WTC11 (cell line): ENCODE results near the gene PBX3. TPM values are rescaled to one million over a fixed set of nuclear protein-coding genes. Genes with fewer than 3 reads are reported as not detected.

Source experiments
- ATAC-seq: fragments of 200-7000 bp; cut with Tn5 transposase; 2 replicates; pipeline ENCODE4 v1.10.0; 2021; ENCODE audit warnings: mild to moderate bottlenecking, moderate library complexity
- CTCF ChIA-PET: fragments of 300-600 bp; sonication (Branson Sonifier 250); formaldehyde crosslinking; loops from one replicate; lab custom pipeline; 2021; ENCODE audit warnings: antibody characterized with exemption; lab: Charles Lee
- POLR2A ChIA-PET: fragments of 350-600 bp; sonication (Branson Sonifier 250); formaldehyde crosslinking; loops from one replicate; lab custom pipeline; 2021; ENCODE audit warnings: antibody characterized with exemption; lab: Charles Lee
- DNase-seq: peaks from one replicate; pipeline ENCODE4 v3.0.0; 2021; ENCODE audit warnings: low spot score
- H3K27ac Mint-ChIP-seq: 2 replicates; pipeline ENCODE4 v1.8.0; 2021; ENCODE audit warnings: mixed read lengths
- H3K27me3 Mint-ChIP-seq: 2 replicates; pipeline ENCODE4 v1.8.0; 2021; ENCODE audit warnings: low read depth, mild to moderate bottlenecking, moderate library complexity, mixed read lengths
- H3K36me3 Mint-ChIP-seq: 2 replicates; pipeline ENCODE4 v1.8.0; 2021; ENCODE audit warnings: mixed read lengths
- H3K4me1 Mint-ChIP-seq: 2 replicates; pipeline ENCODE4 v1.8.0; 2022; ENCODE audit warnings: mixed read lengths
- H3K4me3 Mint-ChIP-seq: 2 replicates; pipeline ENCODE4 v1.8.0; 2021; ENCODE audit warnings: mild to moderate bottlenecking, moderate library complexity, mixed read lengths
- H3K9me3 Mint-ChIP-seq: 2 replicates; pipeline ENCODE4 v1.8.0; 2021; ENCODE audit warnings: mixed read lengths
- ATF1 ChIP-seq: sonication (generic); formaldehyde crosslinking; IDR thresholded peaks from 2 replicates; pipeline ENCODE4 v1.8.1; 2023; ENCODE audit warnings: mild to moderate bottlenecking, moderate library complexity, missing genetic modification reagents
- FOXJ3 ChIP-seq: sonication (generic); formaldehyde crosslinking; IDR thresholded peaks from 2 replicates; pipeline ENCODE4 v1.9.0; 2021; ENCODE audit warnings: missing genetic modification reagents, mild to moderate bottlenecking, borderline replicate concordance
- MXD4 ChIP-seq: fragments of 250-450 bp; sonication (Bioruptor Pico); IDR thresholded peaks from 2 replicates; pipeline ENCODE4 v1.8.0; 2021; ENCODE audit warnings: mild to moderate bottlenecking, moderate library complexity, borderline replicate concordance
- MYBL2 ChIP-seq: sonication (generic); formaldehyde crosslinking; IDR thresholded peaks from 2 replicates; pipeline ENCODE4 v1.8.1; 2023; ENCODE audit warnings: mild to moderate bottlenecking, moderate library complexity, missing genetic modification reagents
- NR1H2 ChIP-seq: sonication (generic); formaldehyde crosslinking; IDR thresholded peaks from 2 replicates; pipeline ENCODE4 v1.9.0; 2021; ENCODE audit warnings: mild to moderate bottlenecking, moderate library complexity, missing genetic modification reagents
- OVOL2 ChIP-seq: fragments of 250-450 bp; sonication (Bioruptor Pico); IDR thresholded peaks from 2 replicates; pipeline ENCODE4 v1.9.0; 2021; ENCODE audit warnings: mild to moderate bottlenecking, borderline replicate concordance
- ZNF317 ChIP-seq: sonication (generic); formaldehyde crosslinking; IDR thresholded peaks from 2 replicates; pipeline ENCODE4 v1.8.1; 2023; ENCODE audit warnings: low read depth, mild to moderate bottlenecking, moderate library complexity, missing genetic modification reagents, borderline replicate concordance
- total RNA-seq: library from RNA; stranded (reverse); gene quantifications from 3 replicates; pipeline ENCODE4 v1.2.3, GENCODE V29; 2021
- TF ChIP-seq, protein P1 (sequence below): sonication (generic); formaldehyde crosslinking; IDR thresholded peaks from 2 replicates; pipeline ENCODE4 v1.8.1; 2023; ENCODE audit warnings: mild to moderate bottlenecking, missing genetic modification reagents, borderline replicate concordance
- TF ChIP-seq, protein P2 (sequence below): sonication (generic); formaldehyde crosslinking; IDR thresholded peaks from 2 replicates; pipeline ENCODE4 v1.8.0; 2023; ENCODE audit warnings: missing genetic modification reagents, mild to moderate bottlenecking, borderline replicate concordance
- TF ChIP-seq, protein P3 (sequence below): sonication (generic); formaldehyde crosslinking; IDR thresholded peaks from 2 replicates; pipeline ENCODE4 v1.8.1; 2022; ENCODE audit warnings: low read depth, mild to moderate bottlenecking, moderate library complexity, missing genetic modification reagents, borderline replicate concordance
- TF ChIP-seq, protein P4 (sequence below): fragments of 250-450 bp; sonication (Bioruptor Pico); IDR thresholded peaks from 2 replicates; pipeline ENCODE4 v1.9.0; 2021; ENCODE audit warnings: mild to moderate bottlenecking
- TF ChIP-seq, protein P5 (sequence below): sonication (generic); formaldehyde crosslinking; IDR thresholded peaks from 2 replicates; pipeline ENCODE4 v1.8.1; 2022; ENCODE audit warnings: missing genetic modification reagents, borderline replicate concordance
- TF ChIP-seq, protein P6 (sequence below): sonication (generic); formaldehyde crosslinking; IDR thresholded peaks from 2 replicates; pipeline ENCODE4 v1.8.1; 2022; ENCODE audit warnings: low read depth, missing genetic modification reagents, borderline replicate concordance
- TF ChIP-seq, protein P7 (sequence below): sonication (generic); formaldehyde crosslinking; IDR thresholded peaks from 2 replicates; pipeline ENCODE4 v1.8.0; 2022; ENCODE audit warnings: mild to moderate bottlenecking, missing genetic modification reagents
- TF ChIP-seq, protein P8 (sequence below): sonication (generic); formaldehyde crosslinking; IDR thresholded peaks from 2 replicates; pipeline ENCODE4 v1.8.1; 2023; ENCODE audit warnings: mild to moderate bottlenecking, missing genetic modification reagents
- TF ChIP-seq, protein P9 (sequence below): sonication (generic); formaldehyde crosslinking; IDR thresholded peaks from 2 replicates; pipeline ENCODE4 v1.8.0; 2022; ENCODE audit warnings: mild to moderate bottlenecking, missing genetic modification reagents

PBX3 gene
- total RNA-seq, 1 experiment from 2014 or later, result 48.5 TPM

DNA sequence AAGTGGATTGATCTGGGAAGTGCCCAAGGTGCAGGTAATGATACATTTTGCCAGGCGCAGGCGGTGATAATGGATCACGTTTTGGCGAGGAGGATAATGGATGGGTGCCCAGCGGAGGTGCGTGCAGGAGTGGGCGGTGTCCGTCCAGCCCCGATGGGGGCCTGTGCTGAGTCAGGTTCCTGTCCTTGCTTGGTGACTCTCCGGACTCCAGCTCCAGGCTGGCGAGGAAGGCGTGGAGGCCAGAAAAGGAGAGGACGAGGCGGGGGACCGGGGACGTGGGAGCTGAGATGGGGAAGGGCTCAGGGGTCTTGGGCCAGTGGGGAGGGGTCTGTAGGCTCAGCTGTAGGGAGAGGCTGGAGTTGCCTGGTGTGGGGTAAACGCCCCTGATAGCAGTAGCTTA is 268.3 kb downstream of the PBX3 start:
- Mint-ChIP-seq H3K36me3 (no peaks in the 10 kb centered on the region), H3K4me1 (peaks cover 9% of the 10 kb centered on the region), H3K4me3 (no peak overlapping the region), H3K27ac (no peak overlapping the region), H3K27me3 (no peaks in the 10 kb centered on the region), H3K9me3 (no peaks in the 10 kb centered on the region)
- no peak for DNase-seq
- no peak for TF ChIP-seq OVOL2 (CRISPR knock-in tag)
- TF ChIP-seq, protein P1, sequence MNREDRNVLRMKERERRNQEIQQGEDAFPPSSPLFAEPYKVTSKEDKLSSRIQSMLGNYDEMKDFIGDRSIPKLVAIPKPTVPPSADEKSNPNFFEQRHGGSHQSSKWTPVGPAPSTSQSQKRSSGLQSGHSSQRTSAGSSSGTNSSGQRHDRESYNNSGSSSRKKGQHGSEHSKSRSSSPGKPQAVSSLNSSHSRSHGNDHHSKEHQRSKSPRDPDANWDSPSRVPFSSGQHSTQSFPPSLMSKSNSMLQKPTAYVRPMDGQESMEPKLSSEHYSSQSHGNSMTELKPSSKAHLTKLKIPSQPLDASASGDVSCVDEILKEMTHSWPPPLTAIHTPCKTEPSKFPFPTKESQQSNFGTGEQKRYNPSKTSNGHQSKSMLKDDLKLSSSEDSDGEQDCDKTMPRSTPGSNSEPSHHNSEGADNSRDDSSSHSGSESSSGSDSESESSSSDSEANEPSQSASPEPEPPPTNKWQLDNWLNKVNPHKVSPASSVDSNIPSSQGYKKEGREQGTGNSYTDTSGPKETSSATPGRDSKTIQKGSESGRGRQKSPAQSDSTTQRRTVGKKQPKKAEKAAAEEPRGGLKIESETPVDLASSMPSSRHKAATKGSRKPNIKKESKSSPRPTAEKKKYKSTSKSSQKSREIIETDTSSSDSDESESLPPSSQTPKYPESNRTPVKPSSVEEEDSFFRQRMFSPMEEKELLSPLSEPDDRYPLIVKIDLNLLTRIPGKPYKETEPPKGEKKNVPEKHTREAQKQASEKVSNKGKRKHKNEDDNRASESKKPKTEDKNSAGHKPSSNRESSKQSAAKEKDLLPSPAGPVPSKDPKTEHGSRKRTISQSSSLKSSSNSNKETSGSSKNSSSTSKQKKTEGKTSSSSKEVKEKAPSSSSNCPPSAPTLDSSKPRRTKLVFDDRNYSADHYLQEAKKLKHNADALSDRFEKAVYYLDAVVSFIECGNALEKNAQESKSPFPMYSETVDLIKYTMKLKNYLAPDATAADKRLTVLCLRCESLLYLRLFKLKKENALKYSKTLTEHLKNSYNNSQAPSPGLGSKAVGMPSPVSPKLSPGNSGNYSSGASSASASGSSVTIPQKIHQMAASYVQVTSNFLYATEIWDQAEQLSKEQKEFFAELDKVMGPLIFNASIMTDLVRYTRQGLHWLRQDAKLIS (CRISPR knock-in tag), result no peak
- TF ChIP-seq, protein P2, sequence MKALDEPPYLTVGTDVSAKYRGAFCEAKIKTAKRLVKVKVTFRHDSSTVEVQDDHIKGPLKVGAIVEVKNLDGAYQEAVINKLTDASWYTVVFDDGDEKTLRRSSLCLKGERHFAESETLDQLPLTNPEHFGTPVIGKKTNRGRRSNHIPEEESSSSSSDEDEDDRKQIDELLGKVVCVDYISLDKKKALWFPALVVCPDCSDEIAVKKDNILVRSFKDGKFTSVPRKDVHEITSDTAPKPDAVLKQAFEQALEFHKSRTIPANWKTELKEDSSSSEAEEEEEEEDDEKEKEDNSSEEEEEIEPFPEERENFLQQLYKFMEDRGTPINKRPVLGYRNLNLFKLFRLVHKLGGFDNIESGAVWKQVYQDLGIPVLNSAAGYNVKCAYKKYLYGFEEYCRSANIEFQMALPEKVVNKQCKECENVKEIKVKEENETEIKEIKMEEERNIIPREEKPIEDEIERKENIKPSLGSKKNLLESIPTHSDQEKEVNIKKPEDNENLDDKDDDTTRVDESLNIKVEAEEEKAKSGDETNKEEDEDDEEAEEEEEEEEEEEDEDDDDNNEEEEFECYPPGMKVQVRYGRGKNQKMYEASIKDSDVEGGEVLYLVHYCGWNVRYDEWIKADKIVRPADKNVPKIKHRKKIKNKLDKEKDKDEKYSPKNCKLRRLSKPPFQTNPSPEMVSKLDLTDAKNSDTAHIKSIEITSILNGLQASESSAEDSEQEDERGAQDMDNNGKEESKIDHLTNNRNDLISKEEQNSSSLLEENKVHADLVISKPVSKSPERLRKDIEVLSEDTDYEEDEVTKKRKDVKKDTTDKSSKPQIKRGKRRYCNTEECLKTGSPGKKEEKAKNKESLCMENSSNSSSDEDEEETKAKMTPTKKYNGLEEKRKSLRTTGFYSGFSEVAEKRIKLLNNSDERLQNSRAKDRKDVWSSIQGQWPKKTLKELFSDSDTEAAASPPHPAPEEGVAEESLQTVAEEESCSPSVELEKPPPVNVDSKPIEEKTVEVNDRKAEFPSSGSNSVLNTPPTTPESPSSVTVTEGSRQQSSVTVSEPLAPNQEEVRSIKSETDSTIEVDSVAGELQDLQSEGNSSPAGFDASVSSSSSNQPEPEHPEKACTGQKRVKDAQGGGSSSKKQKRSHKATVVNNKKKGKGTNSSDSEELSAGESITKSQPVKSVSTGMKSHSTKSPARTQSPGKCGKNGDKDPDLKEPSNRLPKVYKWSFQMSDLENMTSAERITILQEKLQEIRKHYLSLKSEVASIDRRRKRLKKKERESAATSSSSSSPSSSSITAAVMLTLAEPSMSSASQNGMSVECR, result no peak
- TF ChIP-seq FOXJ3 (CRISPR knock-in tag), result no peak
- no peak for TF ChIP-seq MXD4 (CRISPR knock-in tag)
- TF ChIP-seq, protein P3, sequence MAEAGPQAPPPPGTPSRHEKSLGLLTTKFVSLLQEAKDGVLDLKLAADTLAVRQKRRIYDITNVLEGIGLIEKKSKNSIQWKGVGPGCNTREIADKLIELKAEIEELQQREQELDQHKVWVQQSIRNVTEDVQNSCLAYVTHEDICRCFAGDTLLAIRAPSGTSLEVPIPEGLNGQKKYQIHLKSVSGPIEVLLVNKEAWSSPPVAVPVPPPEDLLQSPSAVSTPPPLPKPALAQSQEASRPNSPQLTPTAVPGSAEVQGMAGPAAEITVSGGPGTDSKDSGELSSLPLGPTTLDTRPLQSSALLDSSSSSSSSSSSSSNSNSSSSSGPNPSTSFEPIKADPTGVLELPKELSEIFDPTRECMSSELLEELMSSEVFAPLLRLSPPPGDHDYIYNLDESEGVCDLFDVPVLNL (CRISPR knock-in tag), result no peak
- no peak for TF ChIP-seq ZNF317 (CRISPR knock-in tag)
- TF ChIP-seq ATF1 (CRISPR knock-in tag), result no peak
- TF ChIP-seq, protein P4, sequence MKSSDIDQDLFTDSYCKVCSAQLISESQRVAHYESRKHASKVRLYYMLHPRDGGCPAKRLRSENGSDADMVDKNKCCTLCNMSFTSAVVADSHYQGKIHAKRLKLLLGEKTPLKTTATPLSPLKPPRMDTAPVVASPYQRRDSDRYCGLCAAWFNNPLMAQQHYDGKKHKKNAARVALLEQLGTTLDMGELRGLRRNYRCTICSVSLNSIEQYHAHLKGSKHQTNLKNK (CRISPR knock-in tag), result no peak
- TF ChIP-seq, protein P5, sequence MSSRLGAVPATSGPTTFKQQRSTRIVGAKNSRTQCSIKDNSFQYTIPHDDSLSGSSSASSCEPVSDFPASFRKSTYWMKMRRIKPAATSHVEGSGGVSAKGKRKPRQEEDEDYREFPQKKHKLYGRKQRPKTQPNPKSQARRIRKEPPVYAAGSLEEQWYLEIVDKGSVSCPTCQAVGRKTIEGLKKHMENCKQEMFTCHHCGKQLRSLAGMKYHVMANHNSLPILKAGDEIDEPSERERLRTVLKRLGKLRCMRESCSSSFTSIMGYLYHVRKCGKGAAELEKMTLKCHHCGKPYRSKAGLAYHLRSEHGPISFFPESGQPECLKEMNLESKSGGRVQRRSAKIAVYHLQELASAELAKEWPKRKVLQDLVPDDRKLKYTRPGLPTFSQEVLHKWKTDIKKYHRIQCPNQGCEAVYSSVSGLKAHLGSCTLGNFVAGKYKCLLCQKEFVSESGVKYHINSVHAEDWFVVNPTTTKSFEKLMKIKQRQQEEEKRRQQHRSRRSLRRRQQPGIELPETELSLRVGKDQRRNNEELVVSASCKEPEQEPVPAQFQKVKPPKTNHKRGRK (CRISPR knock-in tag), result no peak
- TF ChIP-seq, protein P6, sequence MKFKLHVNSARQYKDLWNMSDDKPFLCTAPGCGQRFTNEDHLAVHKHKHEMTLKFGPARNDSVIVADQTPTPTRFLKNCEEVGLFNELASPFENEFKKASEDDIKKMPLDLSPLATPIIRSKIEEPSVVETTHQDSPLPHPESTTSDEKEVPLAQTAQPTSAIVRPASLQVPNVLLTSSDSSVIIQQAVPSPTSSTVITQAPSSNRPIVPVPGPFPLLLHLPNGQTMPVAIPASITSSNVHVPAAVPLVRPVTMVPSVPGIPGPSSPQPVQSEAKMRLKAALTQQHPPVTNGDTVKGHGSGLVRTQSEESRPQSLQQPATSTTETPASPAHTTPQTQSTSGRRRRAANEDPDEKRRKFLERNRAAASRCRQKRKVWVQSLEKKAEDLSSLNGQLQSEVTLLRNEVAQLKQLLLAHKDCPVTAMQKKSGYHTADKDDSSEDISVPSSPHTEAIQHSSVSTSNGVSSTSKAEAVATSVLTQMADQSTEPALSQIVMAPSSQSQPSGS, result no peak
- no peak for TF ChIP-seq MYBL2 (CRISPR knock-in tag)
- TF ChIP-seq, protein P7, sequence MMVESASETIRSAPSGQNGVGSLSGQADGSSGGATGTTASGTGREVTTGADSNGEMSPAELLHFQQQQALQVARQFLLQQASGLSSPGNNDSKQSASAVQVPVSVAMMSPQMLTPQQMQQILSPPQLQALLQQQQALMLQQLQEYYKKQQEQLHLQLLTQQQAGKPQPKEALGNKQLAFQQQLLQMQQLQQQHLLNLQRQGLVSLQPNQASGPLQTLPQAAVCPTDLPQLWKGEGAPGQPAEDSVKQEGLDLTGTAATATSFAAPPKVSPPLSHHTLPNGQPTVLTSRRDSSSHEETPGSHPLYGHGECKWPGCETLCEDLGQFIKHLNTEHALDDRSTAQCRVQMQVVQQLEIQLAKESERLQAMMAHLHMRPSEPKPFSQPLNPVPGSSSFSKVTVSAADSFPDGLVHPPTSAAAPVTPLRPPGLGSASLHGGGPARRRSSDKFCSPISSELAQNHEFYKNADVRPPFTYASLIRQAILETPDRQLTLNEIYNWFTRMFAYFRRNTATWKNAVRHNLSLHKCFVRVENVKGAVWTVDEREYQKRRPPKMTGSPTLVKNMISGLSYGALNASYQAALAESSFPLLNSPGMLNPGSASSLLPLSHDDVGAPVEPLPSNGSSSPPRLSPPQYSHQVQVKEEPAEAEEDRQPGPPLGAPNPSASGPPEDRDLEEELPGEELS (CRISPR knock-in tag), result no peak
- TF ChIP-seq NR1H2 (CRISPR knock-in tag), result no peak
- TF ChIP-seq, protein P8, sequence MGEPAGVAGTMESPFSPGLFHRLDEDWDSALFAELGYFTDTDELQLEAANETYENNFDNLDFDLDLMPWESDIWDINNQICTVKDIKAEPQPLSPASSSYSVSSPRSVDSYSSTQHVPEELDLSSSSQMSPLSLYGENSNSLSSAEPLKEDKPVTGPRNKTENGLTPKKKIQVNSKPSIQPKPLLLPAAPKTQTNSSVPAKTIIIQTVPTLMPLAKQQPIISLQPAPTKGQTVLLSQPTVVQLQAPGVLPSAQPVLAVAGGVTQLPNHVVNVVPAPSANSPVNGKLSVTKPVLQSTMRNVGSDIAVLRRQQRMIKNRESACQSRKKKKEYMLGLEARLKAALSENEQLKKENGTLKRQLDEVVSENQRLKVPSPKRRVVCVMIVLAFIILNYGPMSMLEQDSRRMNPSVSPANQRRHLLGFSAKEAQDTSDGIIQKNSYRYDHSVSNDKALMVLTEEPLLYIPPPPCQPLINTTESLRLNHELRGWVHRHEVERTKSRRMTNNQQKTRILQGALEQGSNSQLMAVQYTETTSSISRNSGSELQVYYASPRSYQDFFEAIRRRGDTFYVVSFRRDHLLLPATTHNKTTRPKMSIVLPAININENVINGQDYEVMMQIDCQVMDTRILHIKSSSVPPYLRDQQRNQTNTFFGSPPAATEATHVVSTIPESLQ (CRISPR knock-in tag), result no peak
- TF ChIP-seq, protein P9, sequence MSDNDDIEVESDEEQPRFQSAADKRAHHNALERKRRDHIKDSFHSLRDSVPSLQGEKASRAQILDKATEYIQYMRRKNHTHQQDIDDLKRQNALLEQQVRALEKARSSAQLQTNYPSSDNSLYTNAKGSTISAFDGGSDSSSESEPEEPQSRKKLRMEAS (CRISPR knock-in tag), result no peak
- POLR2A ChIA-PET, result no interaction called here
- CTCF ChIA-PET, result interaction anchor here (0.6 to 0.7 kb wide), 3 partner anchors 269 to 596 kb away, joined by 3 to 5 read pairs (median 4); no protein-coding TSS in a partner anchor
- no peak for ATAC-seq
